Thyroid gland (tissue), 4 donors: ENCODE data around the gene CRX.

Experiments
- POLR2A ChIP-seq, 2 donors: fragments of 450-650 bp; IDR thresholded peaks; one replicate each; pipeline ENCODE4 v1.6.1; 2017; ENCODE audit warnings: antibody characterized with exemption in 2 of 2, mild to moderate bottlenecking in 2 of 2, moderate library complexity in 1 of 2
- TF ChIP-seq, protein P1 (sequence below), 6 experiments: fragments of 200-600 bp in 3 of 6; fragments of 450-650 bp in 3 of 6; sonication (generic) in 3 of 6; IDR thresholded peaks; one replicate each; pipeline ENCODE4 v1.5.1; 2016 to 2019; ENCODE audit warnings: antibody characterized with exemption in 6 of 6, mild to moderate bottlenecking in 2 of 6, inconsistent platforms in 1 of 6, moderate library complexity in 1 of 6

DNA sequence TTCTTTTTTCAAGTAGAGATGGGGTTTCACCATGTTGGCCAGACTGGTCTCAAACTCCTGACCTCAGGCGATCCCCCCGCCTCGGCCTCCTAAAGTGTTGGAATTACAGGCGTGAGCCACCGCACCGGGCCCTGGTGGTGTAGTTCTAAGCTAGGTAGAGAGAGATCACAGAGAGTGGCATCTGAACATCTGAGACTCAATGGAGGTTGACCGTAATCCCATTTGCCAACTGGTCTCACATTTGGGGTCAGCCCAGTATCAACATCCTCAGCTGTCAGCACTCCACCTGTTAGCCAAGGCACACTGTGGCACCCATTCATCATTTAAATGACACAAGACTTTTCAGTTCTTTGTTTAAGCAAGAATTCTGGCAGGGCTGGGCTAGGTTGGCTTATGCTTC, 35.2 kb upstream of the CRX start:
- TF ChIP-seq, protein P1, sequence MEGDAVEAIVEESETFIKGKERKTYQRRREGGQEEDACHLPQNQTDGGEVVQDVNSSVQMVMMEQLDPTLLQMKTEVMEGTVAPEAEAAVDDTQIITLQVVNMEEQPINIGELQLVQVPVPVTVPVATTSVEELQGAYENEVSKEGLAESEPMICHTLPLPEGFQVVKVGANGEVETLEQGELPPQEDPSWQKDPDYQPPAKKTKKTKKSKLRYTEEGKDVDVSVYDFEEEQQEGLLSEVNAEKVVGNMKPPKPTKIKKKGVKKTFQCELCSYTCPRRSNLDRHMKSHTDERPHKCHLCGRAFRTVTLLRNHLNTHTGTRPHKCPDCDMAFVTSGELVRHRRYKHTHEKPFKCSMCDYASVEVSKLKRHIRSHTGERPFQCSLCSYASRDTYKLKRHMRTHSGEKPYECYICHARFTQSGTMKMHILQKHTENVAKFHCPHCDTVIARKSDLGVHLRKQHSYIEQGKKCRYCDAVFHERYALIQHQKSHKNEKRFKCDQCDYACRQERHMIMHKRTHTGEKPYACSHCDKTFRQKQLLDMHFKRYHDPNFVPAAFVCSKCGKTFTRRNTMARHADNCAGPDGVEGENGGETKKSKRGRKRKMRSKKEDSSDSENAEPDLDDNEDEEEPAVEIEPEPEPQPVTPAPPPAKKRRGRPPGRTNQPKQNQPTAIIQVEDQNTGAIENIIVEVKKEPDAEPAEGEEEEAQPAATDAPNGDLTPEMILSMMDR (IDR thresholded peaks at IDR 0.05): no peak
- no peak for TF ChIP-seq POLR2A (IDR thresholded peaks at IDR 0.05)
